HepG2 (cell line): ENCODE measurements around the gene NEAT1. TPM values are rescaled to one million over a fixed set of nuclear protein-coding genes. Genes with fewer than 3 reads are reported as not detected.

Experiments used
- ARNTL ChIP-seq: sonication (generic); formaldehyde crosslinking; IDR thresholded peaks from 2 replicates; pipeline ENCODE4 v1.4.0; 2020; ENCODE audit warnings: mild to moderate bottlenecking, missing genetic modification reagents
- BHLHE40 ChIP-seq: IDR thresholded peaks from 2 replicates; pipeline ENCODE4 v1.6.1; 2011; ENCODE audit warnings: low read length, improper control_type of control experiment
- DNMT1 ChIP-seq: sonication (generic); formaldehyde crosslinking; IDR thresholded peaks from 2 replicates; pipeline ENCODE4 v1.5.1; 2020; ENCODE audit warnings: mild to moderate bottlenecking, missing genetic modification reagents
- ETV5 ChIP-seq: IDR thresholded peaks from 2 replicates; pipeline ENCODE4 v1.6.1; 2018; ENCODE audit warnings: missing biosample characterization, missing genetic modification reagents, inconsistent platforms, borderline replicate concordance
- HIVEP1 ChIP-seq: sonication (generic); formaldehyde crosslinking; IDR thresholded peaks from 2 replicates; pipeline ENCODE4 v1.4.0; 2020; ENCODE audit warnings: mild to moderate bottlenecking, missing genetic modification reagents
- HNF4G ChIP-seq, 2 experiments: sonication (generic) in 1 of 2; formaldehyde crosslinking in 1 of 2; IDR thresholded peaks; 2 replicates each; pipeline versions ENCODE4 v1.4.0 to v1.6.1; 2011 to 2020; ENCODE audit warnings: borderline replicate concordance in 2 of 2, low read depth in 2 of 2, mild to moderate bottlenecking in 2 of 2, low read length in 1 of 2, missing genetic modification reagents in 1 of 2, moderate library complexity in 1 of 2
- ISX ChIP-seq: sonication (generic); formaldehyde crosslinking; conservative IDR thresholded peaks from 2 replicates; pipeline ENCODE4 v1.5.0; 2020; ENCODE audit warnings: missing genetic modification reagents
- JUN ChIP-seq: sonication (generic); formaldehyde crosslinking; IDR thresholded peaks from 2 replicates; pipeline ENCODE4 v1.4.0; 2020; ENCODE audit warnings: mild to moderate bottlenecking, missing genetic modification reagents
- NONO ChIP-seq, 2 experiments: fragments of 450-650 bp in 1 of 2; sonication (generic) in 1 of 2; formaldehyde crosslinking in 1 of 2; IDR thresholded peaks in 1 of 2; conservative IDR thresholded peaks in 1 of 2; 2 replicates each; pipeline versions ENCODE4 v1.6.1 to v1.8.0; 2017 to 2022; ENCODE audit warnings: mild to moderate bottlenecking in 1 of 2, missing genetic modification reagents in 1 of 2, moderate library complexity in 1 of 2
- RARA ChIP-seq: IDR thresholded peaks from 2 replicates; pipeline ENCODE4 v1.6.1; 2016; ENCODE audit warnings: missing genetic modification reagents, missing compliant biosample characterization
- REL ChIP-seq: sonication (generic); formaldehyde crosslinking; conservative IDR thresholded peaks from 2 replicates; pipeline ENCODE4 v1.8.0; 2022; ENCODE audit warnings: mild to moderate bottlenecking, missing genetic modification reagents, moderate library complexity
- SP1 ChIP-seq, 2 experiments: fragments of 450-650 bp in 1 of 2; sonication (generic) in 1 of 2; formaldehyde crosslinking in 1 of 2; IDR thresholded peaks; 2 replicates each; pipeline versions ENCODE4 v1.4.0 to v1.6.1; 2016 to 2020; ENCODE audit warnings: missing genetic modification reagents in 1 of 2
- TCF12 ChIP-seq, 2 experiments: fragments of 450-650 bp in 1 of 2; sonication (generic) in 1 of 2; formaldehyde crosslinking in 1 of 2; IDR thresholded peaks; 2 replicates each; pipeline versions ENCODE4 v1.6.1 to v1.8.0; 2017 to 2022; ENCODE audit warnings: antibody characterized with exemption in 1 of 2, mild to moderate bottlenecking in 1 of 2, missing genetic modification reagents in 1 of 2, moderate library complexity in 1 of 2
- TCF7L2 ChIP-seq: IDR thresholded peaks from 2 replicates; pipeline ENCODE4 v1.6.1; 2011; ENCODE audit warnings: mild to moderate bottlenecking, low read depth, low read length, moderate library complexity
- TOPORS ChIP-seq: sonication (generic); formaldehyde crosslinking; IDR thresholded peaks from 2 replicates; pipeline ENCODE4 v1.8.0; 2023; ENCODE audit warnings: mild to moderate bottlenecking, missing genetic modification reagents
- XRCC5 ChIP-seq: fragments of 200-400 bp; formaldehyde crosslinking; optimal IDR thresholded peaks from 2 replicates; pipeline ENCODE3; 2017; ENCODE audit warnings: mild to moderate bottlenecking, low read length
- ZNF205 ChIP-seq: IDR thresholded peaks from 2 replicates; pipeline ENCODE4 v1.6.1; 2018; ENCODE audit warnings: missing biosample characterization, missing genetic modification reagents
- ZNF30 ChIP-seq: sonication (generic); formaldehyde crosslinking; IDR thresholded peaks from 2 replicates; pipeline ENCODE4 v1.5.0; 2020; ENCODE audit warnings: mild to moderate bottlenecking, missing genetic modification reagents
- ZNF556 ChIP-seq: sonication (generic); formaldehyde crosslinking; IDR thresholded peaks from 2 replicates; pipeline ENCODE4 v1.4.0; 2020; ENCODE audit warnings: mild to moderate bottlenecking, missing genetic modification reagents, borderline replicate concordance
- ZNF577 ChIP-seq: sonication (generic); formaldehyde crosslinking; IDR thresholded peaks from 2 replicates; pipeline ENCODE4 v1.4.0; 2020; ENCODE audit warnings: mild to moderate bottlenecking, low read depth, missing genetic modification reagents, borderline replicate concordance
- ZSCAN31 ChIP-seq: sonication (generic); formaldehyde crosslinking; IDR thresholded peaks from 2 replicates; pipeline ENCODE4 v1.5.0; 2020; ENCODE audit warnings: low read depth, mild to moderate bottlenecking, missing genetic modification reagents
- polyA plus RNA-seq, 8 experiments: library from polyadenylated mRNA; depleted of rRNA in 3 of 8; stranded (reverse) in 7 of 8; unstranded in 1 of 8; fragments of >200 nt; fragmentation: Illumina TruSeq in 4 of 8; extraction: Trizol in 4 of 8; gene quantifications; 2 replicates each; pipeline versions ENCODE4 v1.2.1 to v1.2.3, GENCODE V29; 2011 to 2016; ENCODE audit warnings: low read depth in 4 of 8, missing spikeins in 1 of 8, mixed read lengths in 1 of 8; ENCODE audit not compliant: insufficient read depth in 1 of 8
- total RNA-seq, 5 experiments: library from RNA; depleted of rRNA; stranded (reverse); fragments of >200 nt; fragmentation: Illumina TruSeq; extraction: Trizol; gene quantifications; 2 replicates each; pipeline ENCODE4 v1.2.3, GENCODE V29; 2016; ENCODE audit warnings: low read depth in 1 of 5
- TF ChIP-seq, protein P1 (sequence below): sonication (generic); formaldehyde crosslinking; IDR thresholded peaks from 2 replicates; pipeline ENCODE4 v1.5.0; 2020; ENCODE audit warnings: mild to moderate bottlenecking, missing genetic modification reagents
- TF ChIP-seq, protein P2 (sequence below): sonication (generic); formaldehyde crosslinking; conservative IDR thresholded peaks from 2 replicates; pipeline ENCODE4 v1.8.0; 2022; ENCODE audit warnings: mild to moderate bottlenecking, moderate library complexity, missing genetic modification reagents

NEAT1 gene
- total and polyA plus RNA-seq, 2 of the 13 experiments (the other 11 are each of a cell fraction or from before 2014, with no cell fraction given) = 20.5 to 41.2 TPM

DNA sequence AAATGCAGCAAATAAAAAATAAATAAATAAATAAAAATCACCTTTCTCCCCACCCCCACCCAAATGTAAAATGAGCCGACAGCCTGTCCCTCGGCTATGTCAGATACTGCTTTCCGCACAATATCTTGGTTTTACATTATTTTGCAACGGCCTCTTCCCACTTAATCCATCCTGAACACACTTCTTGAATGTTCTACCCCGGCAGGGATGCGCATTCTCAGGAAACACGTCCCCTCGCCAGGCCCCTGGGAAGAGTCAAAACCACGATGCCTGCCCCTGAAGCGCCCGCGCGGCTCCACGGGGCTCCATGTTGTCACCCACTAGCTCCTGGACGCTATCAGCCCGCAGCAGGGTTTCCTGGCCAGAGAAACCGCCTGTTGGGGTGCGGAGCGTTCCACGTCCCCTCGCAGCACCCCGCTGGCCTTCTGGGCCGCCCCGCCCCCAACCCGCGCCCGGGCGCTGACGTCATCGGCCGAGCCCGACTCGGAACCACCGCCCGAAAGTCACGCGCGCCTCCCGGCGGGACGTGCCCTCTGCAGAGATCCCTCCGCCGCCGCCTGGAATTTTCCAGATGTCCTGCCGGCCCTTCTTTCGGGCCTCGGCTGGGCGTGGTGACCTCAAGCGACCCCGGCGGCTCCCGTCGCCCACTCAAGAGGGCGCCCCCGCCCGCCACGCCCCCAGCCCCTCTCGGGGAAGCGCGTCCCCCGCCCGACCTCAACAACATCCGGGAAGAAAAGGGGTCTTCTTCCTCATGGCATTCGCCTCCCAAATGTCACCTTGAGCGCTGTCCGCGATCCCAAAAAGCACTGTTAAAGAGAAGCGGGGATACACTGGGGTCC lies 585 bp upstream of the NEAT1 start (continued):
- no peak for TF ChIP-seq TCF7L2
- no peak for TF ChIP-seq NONO (IDR thresholded peaks at IDR 0.05)
- TF ChIP-seq NONO (CRISPR knock-in tag; conservative IDR thresholded peaks at IDR 0.05) = no peak; the same call in 1 of the 2 replicates
- TF ChIP-seq ZNF577 (CRISPR knock-in tag) = no peak
- TF ChIP-seq ZNF556 = 0 out of 2 replicates have a peak, but pooled peaks have one; percentile 19
- peak; percentile 84 for TF ChIP-seq RARA (CRISPR knock-in tag)
- peak; percentile 80; the same call in 1 of the 2 replicates for TF ChIP-seq ARNTL (CRISPR knock-in tag)
- peak; percentile 40; the same call in 1 of the 2 replicates for TF ChIP-seq HNF4G (IDR thresholded peaks at IDR 0.05; ENCODE audit: borderline replicate concordance, low read depth, low read length)
- no peak for TF ChIP-seq HNF4G (CRISPR knock-in tag; IDR thresholded peaks at IDR 0.05; ENCODE audit: borderline replicate concordance, low read depth)
- TF ChIP-seq REL (CRISPR knock-in tag) = no peak
- no peak for TF ChIP-seq ZNF30
- peak; percentile 88 for TF ChIP-seq BHLHE40
- no peak for TF ChIP-seq TOPORS
- no peak for TF ChIP-seq SP1 (IDR thresholded peaks at IDR 0.05)
- peak; percentile 45; the same call in 1 of the 2 replicates for TF ChIP-seq SP1 (CRISPR knock-in tag; IDR thresholded peaks at IDR 0.05)
- peak; percentile 2; the same call in 1 of the 2 replicates for TF ChIP-seq ZSCAN31
- TF ChIP-seq XRCC5 = no peak
- TF ChIP-seq ISX (CRISPR knock-in tag) = no peak
- TF ChIP-seq JUN (CRISPR knock-in tag) = peak; percentile 95
- peak; percentile 49 for TF ChIP-seq HIVEP1 (CRISPR knock-in tag)
- no peak for TF ChIP-seq TCF12 (IDR thresholded peaks at IDR 0.05)
- 0 out of 2 replicates have a peak, but pooled peaks have one; percentile 74 for TF ChIP-seq TCF12 (CRISPR knock-in tag; IDR thresholded peaks at IDR 0.05)
- TF ChIP-seq, protein P1, sequence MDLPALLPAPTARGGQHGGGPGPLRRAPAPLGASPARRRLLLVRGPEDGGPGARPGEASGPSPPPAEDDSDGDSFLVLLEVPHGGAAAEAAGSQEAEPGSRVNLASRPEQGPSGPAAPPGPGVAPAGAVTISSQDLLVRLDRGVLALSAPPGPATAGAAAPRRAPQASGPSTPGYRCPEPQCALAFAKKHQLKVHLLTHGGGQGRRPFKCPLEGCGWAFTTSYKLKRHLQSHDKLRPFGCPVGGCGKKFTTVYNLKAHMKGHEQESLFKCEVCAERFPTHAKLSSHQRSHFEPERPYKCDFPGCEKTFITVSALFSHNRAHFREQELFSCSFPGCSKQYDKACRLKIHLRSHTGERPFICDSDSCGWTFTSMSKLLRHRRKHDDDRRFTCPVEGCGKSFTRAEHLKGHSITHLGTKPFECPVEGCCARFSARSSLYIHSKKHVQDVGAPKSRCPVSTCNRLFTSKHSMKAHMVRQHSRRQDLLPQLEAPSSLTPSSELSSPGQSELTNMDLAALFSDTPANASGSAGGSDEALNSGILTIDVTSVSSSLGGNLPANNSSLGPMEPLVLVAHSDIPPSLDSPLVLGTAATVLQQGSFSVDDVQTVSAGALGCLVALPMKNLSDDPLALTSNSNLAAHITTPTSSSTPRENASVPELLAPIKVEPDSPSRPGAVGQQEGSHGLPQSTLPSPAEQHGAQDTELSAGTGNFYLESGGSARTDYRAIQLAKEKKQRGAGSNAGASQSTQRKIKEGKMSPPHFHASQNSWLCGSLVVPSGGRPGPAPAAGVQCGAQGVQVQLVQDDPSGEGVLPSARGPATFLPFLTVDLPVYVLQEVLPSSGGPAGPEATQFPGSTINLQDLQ = no peak
- TF ChIP-seq, protein P2, sequence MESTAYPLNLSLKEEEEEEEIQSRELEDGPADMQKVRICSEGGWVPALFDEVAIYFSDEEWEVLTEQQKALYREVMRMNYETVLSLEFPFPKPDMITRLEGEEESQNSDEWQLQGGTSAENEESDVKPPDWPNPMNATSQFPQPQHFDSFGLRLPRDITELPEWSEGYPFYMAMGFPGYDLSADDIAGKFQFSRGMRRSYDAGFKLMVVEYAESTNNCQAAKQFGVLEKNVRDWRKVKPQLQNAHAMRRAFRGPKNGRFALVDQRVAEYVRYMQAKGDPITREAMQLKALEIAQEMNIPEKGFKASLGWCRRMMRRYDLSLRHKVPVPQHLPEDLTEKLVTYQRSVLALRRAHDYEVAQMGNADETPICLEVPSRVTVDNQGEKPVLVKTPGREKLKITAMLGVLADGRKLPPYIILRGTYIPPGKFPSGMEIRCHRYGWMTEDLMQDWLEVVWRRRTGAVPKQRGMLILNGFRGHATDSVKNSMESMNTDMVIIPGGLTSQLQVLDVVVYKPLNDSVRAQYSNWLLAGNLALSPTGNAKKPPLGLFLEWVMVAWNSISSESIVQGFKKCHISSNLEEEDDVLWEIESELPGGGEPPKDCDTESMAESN (CRISPR knock-in tag) = peak; percentile 9; the same call in 1 of the 2 replicates
- TF ChIP-seq DNMT1 = 0 out of 2 replicates have a peak, but pooled peaks have one; percentile 22
- peak; percentile 69; the same call in 1 of the 2 replicates for TF ChIP-seq ETV5 (CRISPR knock-in tag)
- no peak for TF ChIP-seq ZNF205 (CRISPR knock-in tag)
